Sigmoid colon (tissue), 4 donors: ENCODE results near the gene DNM2.

Experiments used
- EP300 ChIP-seq, 4 donors: sonication (generic); formaldehyde crosslinking; IDR thresholded peaks; one replicate each; pipeline ENCODE4 v1.6.1; 2017; ENCODE audit warnings: antibody characterized with exemption in 4 of 4
- TF ChIP-seq, protein P1 (sequence below), 4 experiments: fragments of 450-650 bp in 3 of 4; fragments of 200-600 bp in 1 of 4; IDR thresholded peaks; one replicate each; pipeline ENCODE4 v1.5.1; 2016 to 2019; ENCODE audit warnings: antibody characterized with exemption in 4 of 4, mild to moderate bottlenecking in 3 of 4, moderate library complexity in 2 of 4

DNA sequence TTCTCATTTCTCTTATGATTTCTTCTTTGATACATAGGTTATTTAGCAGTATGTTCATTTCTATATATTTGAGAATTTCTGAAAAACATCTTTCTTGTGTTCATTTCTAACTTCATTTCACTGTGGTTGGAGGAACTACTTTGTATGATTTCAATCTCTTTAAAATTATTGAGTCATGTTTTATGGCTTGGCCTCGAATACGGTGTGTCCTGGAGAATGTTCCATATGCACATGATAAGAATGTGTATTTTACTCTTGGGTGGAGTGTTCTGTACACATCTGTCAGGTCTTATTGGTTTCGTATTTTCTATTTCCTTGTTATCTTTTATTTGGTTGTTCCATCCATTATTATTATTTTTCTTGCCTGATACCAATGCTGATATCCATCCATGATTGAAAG, 22.9 kb downstream of the DNM2 start:
- TF ChIP-seq, protein P1, sequence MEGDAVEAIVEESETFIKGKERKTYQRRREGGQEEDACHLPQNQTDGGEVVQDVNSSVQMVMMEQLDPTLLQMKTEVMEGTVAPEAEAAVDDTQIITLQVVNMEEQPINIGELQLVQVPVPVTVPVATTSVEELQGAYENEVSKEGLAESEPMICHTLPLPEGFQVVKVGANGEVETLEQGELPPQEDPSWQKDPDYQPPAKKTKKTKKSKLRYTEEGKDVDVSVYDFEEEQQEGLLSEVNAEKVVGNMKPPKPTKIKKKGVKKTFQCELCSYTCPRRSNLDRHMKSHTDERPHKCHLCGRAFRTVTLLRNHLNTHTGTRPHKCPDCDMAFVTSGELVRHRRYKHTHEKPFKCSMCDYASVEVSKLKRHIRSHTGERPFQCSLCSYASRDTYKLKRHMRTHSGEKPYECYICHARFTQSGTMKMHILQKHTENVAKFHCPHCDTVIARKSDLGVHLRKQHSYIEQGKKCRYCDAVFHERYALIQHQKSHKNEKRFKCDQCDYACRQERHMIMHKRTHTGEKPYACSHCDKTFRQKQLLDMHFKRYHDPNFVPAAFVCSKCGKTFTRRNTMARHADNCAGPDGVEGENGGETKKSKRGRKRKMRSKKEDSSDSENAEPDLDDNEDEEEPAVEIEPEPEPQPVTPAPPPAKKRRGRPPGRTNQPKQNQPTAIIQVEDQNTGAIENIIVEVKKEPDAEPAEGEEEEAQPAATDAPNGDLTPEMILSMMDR (IDR thresholded peaks at IDR 0.05): no peak
- no peak for TF ChIP-seq EP300 (IDR thresholded peaks at IDR 0.05)
